ENCODE results near the gene CCDC141. TPM values are rescaled to one million over a fixed set of nuclear protein-coding genes. Genes with fewer than 3 reads are reported as not detected.

Gene CCDC141
- total RNA-seq, 1 donor: not detected

DNA sequence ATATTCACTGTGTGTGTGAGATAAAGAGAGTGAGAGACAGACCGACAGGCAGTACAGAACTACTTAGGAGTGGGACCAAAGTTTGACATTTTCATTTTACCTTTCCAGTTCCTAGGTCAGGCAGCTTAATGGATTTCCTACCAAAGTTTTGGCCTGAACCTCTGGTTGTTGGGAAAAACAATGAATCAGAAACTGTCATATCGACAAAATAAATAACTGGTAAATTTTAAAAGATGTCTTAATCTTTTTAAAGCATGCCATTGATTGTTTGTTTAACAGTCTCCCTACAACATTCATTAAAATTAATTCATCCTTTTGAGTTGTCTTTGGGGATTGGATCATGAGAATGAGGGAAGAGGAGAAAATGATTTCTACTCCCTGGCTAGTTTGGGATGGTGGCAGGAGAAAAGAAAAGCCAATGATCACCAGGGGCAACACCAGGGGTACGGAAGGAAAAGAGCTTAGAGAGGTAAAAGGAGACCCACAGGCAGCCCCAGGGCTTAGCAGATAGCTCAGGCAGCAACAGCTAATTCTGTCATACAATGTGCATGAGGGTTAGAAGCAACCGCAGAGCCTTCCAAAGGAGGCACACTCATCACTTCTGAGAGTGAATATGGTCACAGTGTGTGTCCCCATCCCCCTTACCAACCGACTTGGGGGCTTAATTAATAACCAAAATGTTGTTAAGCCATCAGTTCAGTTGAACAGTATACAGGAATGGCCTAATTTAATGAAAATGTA is 98.5 kb downstream of the CCDC141 start:
- no peak overlapping the region for H3K4me3 ChIP-seq (ENCODE audit: low read depth, low read length)
- DNase-seq (ENCODE audit: low read depth): no peak
- TF ChIP-seq, protein P1, sequence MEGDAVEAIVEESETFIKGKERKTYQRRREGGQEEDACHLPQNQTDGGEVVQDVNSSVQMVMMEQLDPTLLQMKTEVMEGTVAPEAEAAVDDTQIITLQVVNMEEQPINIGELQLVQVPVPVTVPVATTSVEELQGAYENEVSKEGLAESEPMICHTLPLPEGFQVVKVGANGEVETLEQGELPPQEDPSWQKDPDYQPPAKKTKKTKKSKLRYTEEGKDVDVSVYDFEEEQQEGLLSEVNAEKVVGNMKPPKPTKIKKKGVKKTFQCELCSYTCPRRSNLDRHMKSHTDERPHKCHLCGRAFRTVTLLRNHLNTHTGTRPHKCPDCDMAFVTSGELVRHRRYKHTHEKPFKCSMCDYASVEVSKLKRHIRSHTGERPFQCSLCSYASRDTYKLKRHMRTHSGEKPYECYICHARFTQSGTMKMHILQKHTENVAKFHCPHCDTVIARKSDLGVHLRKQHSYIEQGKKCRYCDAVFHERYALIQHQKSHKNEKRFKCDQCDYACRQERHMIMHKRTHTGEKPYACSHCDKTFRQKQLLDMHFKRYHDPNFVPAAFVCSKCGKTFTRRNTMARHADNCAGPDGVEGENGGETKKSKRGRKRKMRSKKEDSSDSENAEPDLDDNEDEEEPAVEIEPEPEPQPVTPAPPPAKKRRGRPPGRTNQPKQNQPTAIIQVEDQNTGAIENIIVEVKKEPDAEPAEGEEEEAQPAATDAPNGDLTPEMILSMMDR (IDR thresholded peaks at IDR 0.05; ENCODE audit: insufficient read depth, low read depth, low read length): no peak

DNA sequence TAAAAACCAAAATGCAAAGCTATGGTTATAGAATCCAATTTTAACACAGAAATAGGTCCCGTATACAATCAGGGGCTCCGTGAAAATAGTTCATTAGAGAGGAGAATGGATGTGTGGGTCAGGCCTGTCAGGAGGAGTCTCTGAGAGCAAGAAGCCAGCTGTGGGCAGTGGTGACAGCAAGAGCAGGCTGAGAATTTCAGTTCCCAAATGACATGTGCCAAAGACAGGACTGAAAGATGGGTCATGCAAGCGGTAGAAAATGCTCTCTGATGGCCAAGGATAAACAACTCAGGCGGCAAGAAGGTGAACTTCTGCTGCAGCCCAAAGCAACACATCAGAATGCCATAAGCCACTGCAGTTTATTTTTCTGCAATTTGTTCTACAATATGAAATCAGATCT is 100.4 kb downstream of the CCDC141 start:
- TF ChIP-seq, protein P1 (IDR thresholded peaks at IDR 0.05; ENCODE audit: insufficient read depth, low read depth, low read length): no peak
- DNase-seq (ENCODE audit: low read depth): no peak

DNA sequence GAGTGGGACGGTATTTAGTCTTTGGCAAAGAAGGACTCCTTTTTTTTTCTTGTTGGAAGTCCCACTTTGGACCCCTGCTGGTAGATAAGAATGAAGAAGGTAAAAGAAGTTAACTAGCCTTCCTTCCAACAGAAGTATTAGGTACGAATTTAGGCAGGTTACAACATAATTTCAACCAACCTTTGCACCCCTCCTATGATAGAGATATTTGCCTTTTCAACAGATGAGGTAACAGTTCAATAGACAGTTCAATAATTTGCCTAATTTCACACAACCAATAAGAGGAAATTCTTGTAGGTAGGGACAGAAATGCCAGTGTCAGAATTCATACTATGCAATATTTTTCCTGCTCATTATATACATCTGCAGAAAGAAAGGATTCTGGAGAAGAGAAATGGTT is 100.8 kb downstream of the CCDC141 start:
- no peak for DNase-seq (ENCODE audit: low read depth)
- no peak overlapping the region for H3K4me3 ChIP-seq (ENCODE audit: low read depth, low read length)

More for the DNA sequence above, 100.4 kb downstream of the CCDC141 start:
- no peak overlapping the region for H3K4me3 ChIP-seq (ENCODE audit: low read depth, low read length)

DNA sequence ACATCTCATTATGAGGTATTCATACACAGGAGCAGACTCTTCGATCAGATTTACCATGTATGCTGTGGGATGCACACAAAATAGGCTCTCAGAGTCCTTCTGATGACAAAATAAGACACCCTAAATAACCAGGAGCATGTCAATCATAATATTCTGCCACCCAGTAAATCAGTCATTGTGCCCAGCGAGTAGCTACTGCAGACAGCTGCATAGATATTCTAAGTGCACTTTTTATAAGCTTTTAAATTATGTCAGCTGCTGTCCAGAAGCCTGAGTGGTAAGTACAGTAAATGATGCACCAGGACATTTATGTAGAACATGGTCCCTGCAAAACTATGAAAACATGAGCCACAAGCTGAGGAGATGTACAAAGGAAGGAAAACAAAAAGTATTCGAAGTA is 102.9 kb downstream of the CCDC141 start:
- no peak for DNase-seq (ENCODE audit: low read depth)
- TF ChIP-seq, protein P1 (IDR thresholded peaks at IDR 0.05; ENCODE audit: insufficient read depth, low read depth, low read length): no peak
- H3K4me3 ChIP-seq (ENCODE audit: low read depth, low read length): no peak overlapping the region

More for the DNA sequence above, 100.8 kb downstream of the CCDC141 start:
- TF ChIP-seq, protein P1 (IDR thresholded peaks at IDR 0.05; ENCODE audit: insufficient read depth, low read depth, low read length): no peak

DNA sequence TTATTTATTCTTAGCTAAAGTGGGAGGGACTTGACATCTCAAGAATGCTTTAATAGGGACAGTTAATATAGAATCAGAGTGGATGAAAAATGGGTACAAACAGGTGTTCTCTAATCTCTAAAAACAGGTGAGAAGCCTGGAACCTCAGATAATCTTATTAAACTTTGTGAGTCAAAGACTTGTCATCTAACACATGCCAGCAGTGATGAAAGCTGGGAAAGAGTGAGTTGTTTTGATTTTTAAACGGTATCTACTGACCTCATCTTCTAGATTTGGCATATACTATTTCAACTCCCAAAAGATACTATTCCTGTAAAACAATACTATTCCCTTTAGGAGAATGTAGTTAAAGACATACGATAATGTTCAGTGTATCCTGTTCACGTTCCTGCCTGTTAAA is 103.4 kb downstream of the CCDC141 start:
- TF ChIP-seq, protein P1 (IDR thresholded peaks at IDR 0.05; ENCODE audit: insufficient read depth, low read depth, low read length): no peak
- H3K4me3 ChIP-seq (ENCODE audit: low read depth, low read length): no peak overlapping the region
- DNase-seq (ENCODE audit: low read depth): no peak

DNA sequence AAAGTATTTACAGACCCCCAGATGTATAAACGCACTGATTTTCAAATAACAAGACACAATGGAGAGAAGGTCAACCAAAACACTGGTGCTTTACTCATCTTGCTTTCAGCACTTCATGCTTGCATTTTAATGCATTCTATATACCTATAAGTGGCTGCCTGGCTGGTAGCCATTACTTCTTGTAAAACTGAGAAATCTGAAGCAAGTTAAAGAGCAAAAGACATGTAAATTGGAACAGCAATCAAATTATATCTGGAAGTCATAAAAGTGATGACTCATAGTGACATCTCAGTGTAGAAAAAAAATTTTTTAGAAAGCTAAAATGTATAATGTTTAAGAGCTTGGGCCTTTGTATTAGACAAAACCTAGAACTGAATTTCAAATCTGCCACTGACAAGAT is 106.2 kb downstream of the CCDC141 start:
- DNase-seq (ENCODE audit: low read depth): no peak
- H3K4me3 ChIP-seq (ENCODE audit: low read depth, low read length): no peak overlapping the region
- TF ChIP-seq, protein P1 (IDR thresholded peaks at IDR 0.05; ENCODE audit: insufficient read depth, low read depth, low read length): no peak

DNA sequence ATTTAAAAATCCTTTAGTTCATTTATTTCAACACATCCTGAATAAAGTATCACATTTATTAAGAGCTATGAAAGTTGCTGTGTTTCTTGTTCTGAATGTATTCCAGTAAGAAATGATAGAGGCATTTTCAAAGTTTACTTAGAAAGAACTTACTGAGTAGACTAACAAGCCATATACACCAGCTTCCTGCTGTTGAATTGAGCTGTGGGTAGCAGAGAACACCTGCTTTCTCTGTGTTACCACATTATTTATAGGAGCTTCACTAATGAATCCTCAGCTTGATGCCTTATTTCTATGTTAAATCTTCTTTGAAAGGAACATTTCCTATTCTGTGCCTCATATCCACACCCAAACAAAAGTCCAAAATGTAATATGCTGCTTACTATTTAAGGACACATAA is 115.4 kb downstream of the CCDC141 start:
- no peak overlapping the region for H3K4me3 ChIP-seq (ENCODE audit: low read depth, low read length)
- no peak for DNase-seq (ENCODE audit: low read depth)
- TF ChIP-seq, protein P1 (IDR thresholded peaks at IDR 0.05; ENCODE audit: insufficient read depth, low read depth, low read length): no peak
